Chondrocyte (in vitro differentiated cells): ENCODE results near the gene ZIC5. TPM values are rescaled to one million over a fixed set of nuclear protein-coding genes. Genes with fewer than 3 reads are reported as not detected.

Experiments used
- DNase-seq: peaks from one replicate; pipeline ENCODE4 v3.0.0; 2021; ENCODE audit warnings: mixed read lengths, low spot score
- H3K27ac Mint-ChIP-seq: one replicate; pipeline ENCODE4 v1.8.0; 2021; ENCODE audit warnings: mild to moderate bottlenecking, moderate library complexity, mixed read lengths; ENCODE audit not compliant: unreplicated experiment
- H3K27me3 Mint-ChIP-seq: 2 replicates; pipeline ENCODE4 v1.8.0; 2021; ENCODE audit warnings: low read depth, mixed read lengths
- H3K36me3 Mint-ChIP-seq: 2 replicates; pipeline ENCODE4 v1.8.0; 2021; ENCODE audit warnings: low read depth, mixed read lengths
- H3K4me1 Mint-ChIP-seq: 2 replicates; pipeline ENCODE4 v1.8.0; 2021; ENCODE audit warnings: low read depth, mild to moderate bottlenecking, mixed read lengths
- H3K4me3 Mint-ChIP-seq: one replicate; pipeline ENCODE4 v1.8.0; 2021; ENCODE audit warnings: mild to moderate bottlenecking, moderate library complexity, mixed read lengths; ENCODE audit not compliant: unreplicated experiment
- H3K9me3 Mint-ChIP-seq: 2 replicates; pipeline ENCODE4 v1.8.0; 2021; ENCODE audit warnings: low read depth, mixed read lengths
- total RNA-seq: library from RNA; stranded (reverse); gene quantifications from 3 replicates; pipeline ENCODE4 v1.2.1, GENCODE V29; 2021
- TF ChIP-seq, protein P1 (sequence below): fragments of 200-600 bp; sonication (generic); IDR thresholded peaks from 2 replicates; pipeline ENCODE4 v1.5.0; 2021; ENCODE audit warnings: antibody characterized with exemption, mild to moderate bottlenecking, moderate library complexity

ZIC5 gene
- total RNA-seq, 1 donor from 2014 or later: 3.1 TPM

DNA sequence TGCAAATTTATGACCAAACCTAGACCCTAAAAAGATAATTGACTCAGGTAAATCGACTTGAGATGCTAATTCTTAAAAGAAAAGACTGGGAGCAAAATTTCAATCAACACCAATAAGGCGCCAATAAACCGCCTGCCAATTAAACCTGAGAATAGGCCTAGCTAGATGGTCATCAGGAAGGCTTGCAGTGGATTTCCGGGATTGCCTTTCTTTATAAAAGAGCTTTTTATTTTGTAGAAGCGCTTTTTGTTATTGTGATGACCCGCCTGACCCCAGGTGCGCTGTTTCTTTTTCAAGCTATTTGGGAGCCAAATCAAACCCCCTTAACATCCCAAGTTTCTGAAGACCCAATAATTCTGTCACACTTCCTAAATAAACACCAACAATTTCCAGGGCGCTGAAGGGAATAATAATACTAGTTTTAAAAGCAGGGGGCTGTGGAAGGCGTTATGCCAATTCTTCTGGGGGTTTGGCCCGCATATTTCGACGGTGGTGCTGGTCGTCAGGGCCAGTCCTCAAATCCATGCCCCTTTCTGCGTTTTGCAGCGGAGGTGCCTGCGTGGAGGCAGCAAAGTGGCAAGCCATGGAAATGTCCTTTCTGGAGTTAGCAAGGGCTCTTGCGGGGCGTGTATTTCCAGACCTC, 2.9 kb upstream of the ZIC5 start:
- no peaks in the 10 kb centered on the region for H3K9me3 Mint-ChIP-seq
- TF ChIP-seq, protein P1, sequence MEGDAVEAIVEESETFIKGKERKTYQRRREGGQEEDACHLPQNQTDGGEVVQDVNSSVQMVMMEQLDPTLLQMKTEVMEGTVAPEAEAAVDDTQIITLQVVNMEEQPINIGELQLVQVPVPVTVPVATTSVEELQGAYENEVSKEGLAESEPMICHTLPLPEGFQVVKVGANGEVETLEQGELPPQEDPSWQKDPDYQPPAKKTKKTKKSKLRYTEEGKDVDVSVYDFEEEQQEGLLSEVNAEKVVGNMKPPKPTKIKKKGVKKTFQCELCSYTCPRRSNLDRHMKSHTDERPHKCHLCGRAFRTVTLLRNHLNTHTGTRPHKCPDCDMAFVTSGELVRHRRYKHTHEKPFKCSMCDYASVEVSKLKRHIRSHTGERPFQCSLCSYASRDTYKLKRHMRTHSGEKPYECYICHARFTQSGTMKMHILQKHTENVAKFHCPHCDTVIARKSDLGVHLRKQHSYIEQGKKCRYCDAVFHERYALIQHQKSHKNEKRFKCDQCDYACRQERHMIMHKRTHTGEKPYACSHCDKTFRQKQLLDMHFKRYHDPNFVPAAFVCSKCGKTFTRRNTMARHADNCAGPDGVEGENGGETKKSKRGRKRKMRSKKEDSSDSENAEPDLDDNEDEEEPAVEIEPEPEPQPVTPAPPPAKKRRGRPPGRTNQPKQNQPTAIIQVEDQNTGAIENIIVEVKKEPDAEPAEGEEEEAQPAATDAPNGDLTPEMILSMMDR: no peak
- no peaks in the 10 kb centered on the region for H3K36me3 Mint-ChIP-seq
- H3K27me3 Mint-ChIP-seq: no peaks in the 10 kb centered on the region
- no peak for DNase-seq
- H3K4me3 Mint-ChIP-seq: no peak overlapping the region
- H3K27ac Mint-ChIP-seq: no peak overlapping the region
- H3K4me1 Mint-ChIP-seq: peaks cover 38% of the 10 kb centered on the region

DNA sequence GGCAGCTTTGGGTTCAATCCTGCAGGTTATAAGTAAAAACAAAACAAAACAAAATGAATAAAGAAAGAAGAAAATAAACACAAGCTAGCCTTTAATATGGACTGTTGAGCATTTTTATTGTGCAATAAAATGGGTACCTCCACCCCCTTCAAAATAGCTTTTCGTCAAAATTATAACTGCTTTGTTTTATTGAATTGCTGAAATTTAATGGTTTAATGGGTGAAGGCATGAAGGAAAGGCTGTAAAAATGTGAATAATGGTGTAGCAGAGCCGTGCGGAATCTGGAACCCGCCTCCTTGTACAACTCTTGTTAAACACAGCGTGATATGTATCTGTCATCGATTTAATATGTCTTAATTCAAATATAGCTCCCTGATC, 2.2 kb upstream of the ZIC5 start:
- Mint-ChIP-seq H3K4me3 (no peak overlapping the region), H3K27me3 (peaks cover 1% of the 10 kb centered on the region), H3K9me3 (no peaks in the 10 kb centered on the region), H3K36me3 (peaks cover 1% of the 10 kb centered on the region), H3K27ac (no peak overlapping the region), H3K4me1 (peaks cover 38% of the 10 kb centered on the region)
- no peak for DNase-seq
- TF ChIP-seq, protein P1: no peak

- Mint-ChIP-seq H3K4me3 (no peak overlapping the region), H3K4me1 (peaks cover 33% of the 10 kb centered on the region), H3K27me3 (peaks cover 1% of the 10 kb centered on the region), H3K36me3 (peaks cover 1% of the 10 kb centered on the region), H3K27ac (no peak overlapping the region), H3K9me3 (no peaks in the 10 kb centered on the region)
- DNase-seq: no peak
- TF ChIP-seq, protein P1: no peak
These were observed 1.7 kb upstream of the ZIC5 start for GRCh38 chr13:99973163-99973807.

DNA sequence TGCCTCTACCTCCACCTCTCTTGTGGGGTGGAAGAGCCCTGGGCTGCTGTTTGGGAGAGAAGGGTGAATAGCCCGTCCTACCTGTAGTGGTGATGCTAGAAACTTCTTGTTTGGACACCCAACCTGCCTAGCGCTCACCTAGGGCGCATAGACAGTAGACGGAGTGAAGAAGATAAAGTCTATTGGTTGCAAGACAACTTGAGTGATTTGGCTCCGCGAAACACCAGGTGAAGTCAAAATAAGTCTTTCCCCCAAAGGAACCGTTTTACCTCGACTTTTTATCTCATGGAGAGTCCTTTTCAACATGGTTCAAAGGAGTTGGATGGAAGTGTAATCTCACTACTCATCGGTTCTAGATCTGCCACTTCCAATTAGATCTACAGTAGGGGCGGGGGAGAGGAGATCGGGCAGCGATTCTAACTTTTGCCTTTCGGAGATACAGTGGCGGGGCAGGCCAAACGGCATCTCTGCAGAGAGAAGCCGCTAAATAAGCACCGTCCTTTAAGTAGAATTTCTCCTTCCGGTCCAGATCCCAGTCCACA, 694 bp upstream of the ZIC5 start:
- peak overlapping the region; percentile 74 for H3K4me3 Mint-ChIP-seq
- H3K27ac Mint-ChIP-seq: peak overlapping the region; percentile 85
- H3K27me3 Mint-ChIP-seq: peaks cover 1% of the 10 kb centered on the region
- H3K36me3 Mint-ChIP-seq: peaks cover 1% of the 10 kb centered on the region
- DNase-seq: no peak
- no peaks in the 10 kb centered on the region for H3K9me3 Mint-ChIP-seq
- TF ChIP-seq, protein P1: no peak
- peaks cover 31% of the 10 kb centered on the region for H3K4me1 Mint-ChIP-seq

- TF ChIP-seq, protein P1: no peak
- H3K4me3 Mint-ChIP-seq: peak overlapping the region; percentile 74
- peak overlapping the region; percentile 85 for H3K27ac Mint-ChIP-seq
- peaks cover 1% of the 10 kb centered on the region for H3K27me3 Mint-ChIP-seq
- no peaks in the 10 kb centered on the region for H3K9me3 Mint-ChIP-seq
- H3K4me1 Mint-ChIP-seq: peaks cover 34% of the 10 kb centered on the region
- DNase-seq: no peak
- H3K36me3 Mint-ChIP-seq: peaks cover 1% of the 10 kb centered on the region
These were observed 654 bp downstream of the ZIC5 start for GRCh38 chr13:99970651-99971575.
